ENCODE measurements around the gene SNX21.
A peak's percentile ranks its signal among the peaks of the same experiment; 100 is the strongest.

Gene SNX21

DNA sequence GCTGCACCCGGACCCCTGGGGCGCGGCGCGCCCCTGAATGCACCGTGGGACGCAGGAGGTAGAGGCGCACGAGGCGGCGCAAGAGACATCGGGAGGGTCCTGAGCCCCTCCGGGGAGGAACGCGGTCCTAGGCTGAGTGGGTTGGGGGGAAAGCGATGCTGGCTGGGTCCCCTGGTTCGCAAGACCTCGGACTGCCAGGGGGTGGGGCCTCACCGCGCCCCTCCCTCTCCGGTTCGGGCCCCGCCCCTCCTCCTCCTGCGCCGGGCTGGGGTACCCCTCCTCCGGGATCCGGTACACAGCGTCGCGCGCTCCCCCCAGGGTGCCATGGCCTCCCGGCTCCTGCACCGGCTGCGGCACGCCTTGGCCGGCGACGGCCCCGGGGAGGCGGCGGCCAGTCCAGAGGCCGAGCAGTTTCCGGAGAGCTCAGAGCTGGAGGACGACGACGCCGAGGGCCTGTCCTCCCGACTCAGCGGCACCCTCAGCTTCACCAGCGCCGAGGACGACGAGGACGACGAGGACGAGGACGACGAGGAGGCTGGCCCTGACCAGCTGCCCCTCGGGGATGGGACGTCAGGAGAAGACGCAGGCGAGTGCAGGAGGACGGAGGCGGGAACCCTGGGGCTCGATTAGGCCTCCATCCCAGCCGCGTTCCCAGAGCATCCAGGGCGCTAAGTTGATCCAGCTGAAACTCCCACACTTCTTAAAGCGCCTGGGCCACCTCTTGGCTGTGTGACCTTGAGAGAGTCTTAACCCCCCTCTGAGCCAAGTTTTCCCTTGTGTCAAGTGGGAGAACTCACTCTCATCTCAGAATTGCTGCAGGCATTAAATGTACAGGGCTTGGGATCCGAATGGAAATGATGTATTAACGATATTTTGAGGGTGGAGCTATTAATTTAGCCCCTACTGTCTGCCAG, 541 bp downstream of the SNX21 start:
- Histone ChIP-seq H3K9me2 (ENCODE audit: low read depth, low read length) (no peaks in the 10 kb centered on the region), H3K79me2 (ENCODE audit: insufficient read depth, low read length) (no peaks in the 10 kb centered on the region), H3K9me3 (ENCODE audit: low read length) (no peaks in the 10 kb centered on the region), H3F3A (ENCODE audit: insufficient read depth, low read length) (no peaks in the 10 kb centered on the region), H3K4me1 (ENCODE audit: insufficient read depth, low read length, severe bottlenecking) (peaks cover 13% of the 10 kb centered on the region), H3K4me3 (ENCODE audit: low read depth, low read length, poor library complexity, severe bottlenecking) (peak overlapping the region; percentile 63), H3K36me3 (ENCODE audit: insufficient read depth, low read length) (no peaks in the 10 kb centered on the region), H3K27ac (ENCODE audit: low read depth, low read length, poor library complexity, severe bottlenecking) (no peak overlapping the region), H2AFZ (ENCODE audit: low read length) (no peak overlapping the region), H3K9ac (ENCODE audit: low read length) (peak overlapping the region; percentile 47; the same call in 1 of the 2 replicates), H4K20me1 (ENCODE audit: insufficient read depth, low read length) (no peaks in the 10 kb centered on the region), H3K4me2 (ENCODE audit: low read length) (peak overlapping the region; percentile 79), H3K27me3 (ENCODE audit: insufficient read depth, low read length) (peaks cover 9% of the 10 kb centered on the region; the same call in 1 of the 2 replicates)
- TF ChIP-seq, protein P1, sequence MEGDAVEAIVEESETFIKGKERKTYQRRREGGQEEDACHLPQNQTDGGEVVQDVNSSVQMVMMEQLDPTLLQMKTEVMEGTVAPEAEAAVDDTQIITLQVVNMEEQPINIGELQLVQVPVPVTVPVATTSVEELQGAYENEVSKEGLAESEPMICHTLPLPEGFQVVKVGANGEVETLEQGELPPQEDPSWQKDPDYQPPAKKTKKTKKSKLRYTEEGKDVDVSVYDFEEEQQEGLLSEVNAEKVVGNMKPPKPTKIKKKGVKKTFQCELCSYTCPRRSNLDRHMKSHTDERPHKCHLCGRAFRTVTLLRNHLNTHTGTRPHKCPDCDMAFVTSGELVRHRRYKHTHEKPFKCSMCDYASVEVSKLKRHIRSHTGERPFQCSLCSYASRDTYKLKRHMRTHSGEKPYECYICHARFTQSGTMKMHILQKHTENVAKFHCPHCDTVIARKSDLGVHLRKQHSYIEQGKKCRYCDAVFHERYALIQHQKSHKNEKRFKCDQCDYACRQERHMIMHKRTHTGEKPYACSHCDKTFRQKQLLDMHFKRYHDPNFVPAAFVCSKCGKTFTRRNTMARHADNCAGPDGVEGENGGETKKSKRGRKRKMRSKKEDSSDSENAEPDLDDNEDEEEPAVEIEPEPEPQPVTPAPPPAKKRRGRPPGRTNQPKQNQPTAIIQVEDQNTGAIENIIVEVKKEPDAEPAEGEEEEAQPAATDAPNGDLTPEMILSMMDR (IDR thresholded peaks at IDR 0.05; ENCODE audit: low read length) = no peak
- no peak for TF ChIP-seq EZH2 (IDR thresholded peaks at IDR 0.05; ENCODE audit: borderline replicate concordance, low read length)

DNA sequence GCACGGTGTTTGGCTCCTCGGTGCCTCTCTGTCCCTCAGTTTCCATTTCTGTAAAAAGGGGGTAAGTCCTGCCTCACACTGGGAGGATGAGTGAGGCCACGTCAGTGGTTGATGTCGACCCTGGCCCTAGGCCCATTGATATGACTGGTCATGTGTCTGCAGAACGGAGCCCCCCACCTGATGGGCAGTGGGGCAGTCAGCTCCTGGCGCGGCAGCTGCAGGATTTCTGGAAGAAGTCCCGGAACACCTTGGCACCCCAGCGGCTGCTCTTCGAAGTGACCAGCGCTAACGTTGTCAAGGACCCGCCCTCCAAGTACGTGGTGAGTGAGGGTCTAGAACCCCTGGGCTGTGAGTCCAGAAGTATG, 1.2 kb downstream of the SNX21 start:
- TF ChIP-seq EZH2 (IDR thresholded peaks at IDR 0.05; ENCODE audit: borderline replicate concordance, low read length) = no peak
- TF ChIP-seq, protein P1 (IDR thresholded peaks at IDR 0.05; ENCODE audit: low read length) = no peak
- Histone ChIP-seq H3K9me2 (ENCODE audit: low read depth, low read length) (no peaks in the 10 kb centered on the region), H3K36me3 (ENCODE audit: insufficient read depth, low read length) (no peaks in the 10 kb centered on the region), H3K79me2 (ENCODE audit: insufficient read depth, low read length) (no peaks in the 10 kb centered on the region), H3K9ac (ENCODE audit: low read length) (no peak overlapping the region), H3K9me3 (ENCODE audit: low read length) (no peaks in the 10 kb centered on the region), H3F3A (ENCODE audit: insufficient read depth, low read length) (no peaks in the 10 kb centered on the region), H2AFZ (ENCODE audit: low read length) (no peak overlapping the region), H3K4me1 (ENCODE audit: insufficient read depth, low read length, severe bottlenecking) (peaks cover 13% of the 10 kb centered on the region), H3K4me2 (ENCODE audit: low read length) (no peak overlapping the region), H3K27me3 (ENCODE audit: insufficient read depth, low read length) (peaks cover 9% of the 10 kb centered on the region; the same call in 1 of the 2 replicates), H3K4me3 (ENCODE audit: low read depth, low read length, poor library complexity, severe bottlenecking) (no peak overlapping the region), H3K27ac (ENCODE audit: low read depth, low read length, poor library complexity, severe bottlenecking) (no peak overlapping the region), H4K20me1 (ENCODE audit: insufficient read depth, low read length) (no peaks in the 10 kb centered on the region)

GRCh38 chr20:45835329-45835765, 1.7 kb downstream of the SNX21 start:
- TF ChIP-seq EZH2 (IDR thresholded peaks at IDR 0.05; ENCODE audit: borderline replicate concordance, low read length) = no peak
- TF ChIP-seq, protein P1 (IDR thresholded peaks at IDR 0.05; ENCODE audit: low read length) = no peak
- H3K4me1 ChIP-seq (ENCODE audit: insufficient read depth, low read length, severe bottlenecking) = peaks cover 13% of the 10 kb centered on the region
- no peaks in the 10 kb centered on the region for H3K9me2 ChIP-seq (ENCODE audit: low read depth, low read length)
- no peaks in the 10 kb centered on the region for H4K20me1 ChIP-seq (ENCODE audit: insufficient read depth, low read length)
- H3F3A ChIP-seq (ENCODE audit: insufficient read depth, low read length) = no peaks in the 10 kb centered on the region
- H3K79me2 ChIP-seq (ENCODE audit: insufficient read depth, low read length) = no peaks in the 10 kb centered on the region
- H3K9ac ChIP-seq (ENCODE audit: low read length) = no peak overlapping the region
- peaks cover 9% of the 10 kb centered on the region; the same call in 1 of the 2 replicates for H3K27me3 ChIP-seq (ENCODE audit: insufficient read depth, low read length)
- no peaks in the 10 kb centered on the region for H3K9me3 ChIP-seq (ENCODE audit: low read length)
- H3K4me2 ChIP-seq (ENCODE audit: low read length) = no peak overlapping the region
- H3K4me3 ChIP-seq (ENCODE audit: low read depth, low read length, poor library complexity, severe bottlenecking) = no peak overlapping the region
- no peak overlapping the region for H2AFZ ChIP-seq (ENCODE audit: low read length)
- H3K36me3 ChIP-seq (ENCODE audit: insufficient read depth, low read length) = no peaks in the 10 kb centered on the region
- no peak overlapping the region for H3K27ac ChIP-seq (ENCODE audit: low read depth, low read length, poor library complexity, severe bottlenecking)
